ENCODE measurements around the gene PARP16.

GRCh38 chr15:65287520-65287855 lies 805 bp upstream of the PARP16 start:
- TF ChIP-seq POLR2A (IDR thresholded peaks at IDR 0.05; ENCODE audit: low read depth, low read length) (no peak), POLR2AphosphoS5 (IDR thresholded peaks at IDR 0.05; ENCODE audit: low read depth, low read length) (no peak), TAF1 (IDR thresholded peaks at IDR 0.05; ENCODE audit: borderline replicate concordance, low read depth, low read length) (no peak)
